WI38 (cell line): Measurements from ENCODE around the gene BACE1-AS.

Experiments used
- H3K4me3 ChIP-seq: 2 replicates; pipeline ENCODE4 v1.5.1; 2011; ENCODE audit warnings: low read depth, mild to moderate bottlenecking, control low read depth, low read length
- TF ChIP-seq, protein P1 (sequence below): IDR thresholded peaks from 2 replicates; pipeline ENCODE4 v1.5.1; 2012; ENCODE audit warnings: low read depth, mild to moderate bottlenecking, control low read depth, low read length

BACE1-AS gene

DNA sequence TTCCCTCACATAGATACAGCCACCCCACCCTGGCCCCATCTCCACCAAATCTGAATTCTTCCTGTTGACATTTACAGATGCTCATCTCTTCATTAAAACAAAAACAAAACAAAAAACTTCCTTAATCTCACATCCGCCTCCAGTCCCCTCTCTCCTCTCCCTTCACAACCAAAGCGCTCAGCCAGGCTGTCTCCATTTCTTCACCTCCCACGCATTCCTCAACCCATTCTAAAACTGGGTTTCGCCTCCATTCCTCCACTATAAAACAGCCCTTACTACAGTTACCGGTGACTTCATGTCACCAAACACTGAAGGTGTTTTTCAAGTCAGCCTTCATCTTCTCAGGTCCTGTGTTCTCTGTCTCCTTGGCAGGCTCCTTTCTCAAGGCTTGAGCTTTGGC is 9.6 kb downstream of the BACE1-AS start:
- H3K4me3 ChIP-seq = no peak overlapping the region
- TF ChIP-seq, protein P1, sequence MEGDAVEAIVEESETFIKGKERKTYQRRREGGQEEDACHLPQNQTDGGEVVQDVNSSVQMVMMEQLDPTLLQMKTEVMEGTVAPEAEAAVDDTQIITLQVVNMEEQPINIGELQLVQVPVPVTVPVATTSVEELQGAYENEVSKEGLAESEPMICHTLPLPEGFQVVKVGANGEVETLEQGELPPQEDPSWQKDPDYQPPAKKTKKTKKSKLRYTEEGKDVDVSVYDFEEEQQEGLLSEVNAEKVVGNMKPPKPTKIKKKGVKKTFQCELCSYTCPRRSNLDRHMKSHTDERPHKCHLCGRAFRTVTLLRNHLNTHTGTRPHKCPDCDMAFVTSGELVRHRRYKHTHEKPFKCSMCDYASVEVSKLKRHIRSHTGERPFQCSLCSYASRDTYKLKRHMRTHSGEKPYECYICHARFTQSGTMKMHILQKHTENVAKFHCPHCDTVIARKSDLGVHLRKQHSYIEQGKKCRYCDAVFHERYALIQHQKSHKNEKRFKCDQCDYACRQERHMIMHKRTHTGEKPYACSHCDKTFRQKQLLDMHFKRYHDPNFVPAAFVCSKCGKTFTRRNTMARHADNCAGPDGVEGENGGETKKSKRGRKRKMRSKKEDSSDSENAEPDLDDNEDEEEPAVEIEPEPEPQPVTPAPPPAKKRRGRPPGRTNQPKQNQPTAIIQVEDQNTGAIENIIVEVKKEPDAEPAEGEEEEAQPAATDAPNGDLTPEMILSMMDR = no peak

DNA sequence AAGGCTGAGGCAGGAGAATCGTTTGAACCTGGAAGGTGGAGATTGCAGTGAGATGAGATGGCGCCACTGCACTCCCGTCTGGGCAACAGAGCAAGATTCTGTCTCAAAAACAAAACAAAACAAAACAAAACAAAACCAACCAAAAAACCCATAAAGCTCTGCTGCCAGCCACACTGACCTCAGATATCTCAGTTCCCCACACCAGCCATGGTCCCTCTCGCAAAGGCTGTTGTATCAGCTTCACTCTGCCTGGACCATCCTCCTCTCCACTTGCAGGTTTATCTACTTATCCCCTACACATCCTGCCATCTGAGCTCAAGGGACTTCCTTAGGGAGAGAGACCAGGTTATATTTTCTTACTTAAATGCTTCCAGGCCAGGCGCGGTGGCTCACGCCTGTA is 11.1 kb downstream of the BACE1-AS start:
- TF ChIP-seq, protein P1 = no peak

DNA sequence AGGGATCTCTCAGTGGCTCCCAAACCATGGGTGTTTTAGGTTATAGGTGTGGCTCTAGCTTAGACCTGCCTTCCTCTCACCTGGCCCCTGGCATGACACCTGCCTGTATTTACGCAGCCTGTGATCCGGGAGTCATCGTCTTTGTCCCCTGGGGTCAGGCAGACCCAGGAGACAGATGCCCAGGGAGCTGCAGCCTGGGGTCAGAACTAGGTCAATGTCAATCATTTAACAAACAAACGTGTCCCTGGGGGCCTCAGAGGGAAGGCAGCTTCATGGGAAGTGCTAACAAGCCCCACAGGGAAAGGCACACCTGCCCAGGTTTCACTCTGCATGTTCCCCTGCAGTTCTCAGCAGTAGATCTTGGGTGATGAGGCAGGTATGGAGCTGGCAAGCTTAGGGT is 12.0 kb downstream of the BACE1-AS start:
- no peak overlapping the region for H3K4me3 ChIP-seq
- TF ChIP-seq, protein P1 = no peak

More for the DNA sequence above, 11.1 kb downstream of the BACE1-AS start:
- no peak overlapping the region for H3K4me3 ChIP-seq

DNA sequence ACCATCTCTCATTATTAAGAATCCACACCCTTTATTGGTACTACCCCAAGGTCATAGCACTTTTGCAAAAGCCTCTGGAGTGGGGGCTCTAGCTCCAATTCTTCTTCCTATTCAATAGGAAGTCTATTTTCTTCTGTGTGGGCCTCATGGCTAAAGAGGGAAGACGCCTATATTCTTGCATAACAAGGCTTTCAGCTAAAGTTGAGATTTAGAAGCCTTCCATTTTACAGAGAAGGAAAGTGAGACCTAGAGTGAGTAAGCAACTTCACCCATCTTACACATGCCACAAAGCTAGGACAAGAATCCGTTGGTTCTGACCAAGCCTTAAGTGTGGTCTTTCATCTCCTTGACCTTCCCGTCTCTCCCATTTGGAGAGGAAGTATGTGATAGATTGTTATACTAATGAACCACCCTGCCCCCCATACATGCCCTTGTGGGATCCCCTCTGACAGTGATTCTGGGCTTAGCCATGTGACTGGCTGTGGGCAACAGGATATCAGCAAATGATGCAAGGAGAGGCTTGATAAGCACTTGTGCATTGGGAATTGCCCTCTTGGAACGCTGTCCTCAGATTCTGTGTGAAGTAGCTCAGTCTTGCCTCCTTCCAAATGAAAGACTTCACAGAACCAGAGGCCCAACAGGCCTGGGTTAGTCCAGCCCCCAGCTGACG is 12.6 kb downstream of the BACE1-AS start:
- TF ChIP-seq, protein P1 = no peak
- no peak overlapping the region for H3K4me3 ChIP-seq

DNA sequence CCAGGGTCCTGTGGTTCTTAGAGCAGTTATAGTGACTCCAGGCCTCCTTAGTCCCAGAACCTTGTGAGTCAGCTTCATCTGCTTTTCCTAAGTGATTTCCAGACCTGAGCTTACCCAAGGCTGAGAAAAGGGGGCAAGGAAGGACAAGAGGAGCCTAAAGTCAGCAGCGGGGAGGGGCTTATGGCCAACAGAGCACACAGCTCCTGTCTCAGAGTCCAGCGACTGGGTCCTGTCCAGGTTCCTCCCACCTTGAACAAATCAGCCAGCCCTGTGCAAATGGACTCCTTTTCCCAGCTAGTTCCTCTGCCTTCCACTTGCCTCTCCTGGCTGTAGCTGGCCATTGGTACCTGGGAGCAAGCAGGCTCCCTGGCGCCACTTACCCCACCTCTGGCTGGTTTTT is 14.0 kb downstream of the BACE1-AS start:
- TF ChIP-seq, protein P1 = no peak

DNA sequence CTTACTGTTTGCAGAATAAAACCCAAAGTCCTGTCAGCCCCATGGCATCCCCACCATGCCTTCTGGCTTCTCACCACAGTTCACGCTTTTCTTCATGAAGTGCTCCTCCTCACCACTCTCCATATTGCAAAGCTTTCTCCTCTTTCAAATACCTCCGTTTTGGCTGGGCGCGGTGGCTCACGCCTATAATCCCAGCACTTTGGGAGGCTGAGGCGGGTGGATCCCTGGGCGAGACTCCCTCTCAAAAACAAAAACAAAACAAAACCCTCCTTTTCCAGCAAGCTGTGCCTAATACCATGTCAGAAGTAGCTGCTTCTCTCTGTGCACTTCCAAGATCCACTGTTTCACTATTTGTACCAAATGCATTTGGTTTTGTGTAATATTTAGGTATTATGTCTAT is 18.2 kb downstream of the BACE1-AS start:
- TF ChIP-seq, protein P1 = no peak
- no peak overlapping the region for H3K4me3 ChIP-seq

More for the DNA sequence above, 14.0 kb downstream of the BACE1-AS start:
- H3K4me3 ChIP-seq = no peak overlapping the region

DNA sequence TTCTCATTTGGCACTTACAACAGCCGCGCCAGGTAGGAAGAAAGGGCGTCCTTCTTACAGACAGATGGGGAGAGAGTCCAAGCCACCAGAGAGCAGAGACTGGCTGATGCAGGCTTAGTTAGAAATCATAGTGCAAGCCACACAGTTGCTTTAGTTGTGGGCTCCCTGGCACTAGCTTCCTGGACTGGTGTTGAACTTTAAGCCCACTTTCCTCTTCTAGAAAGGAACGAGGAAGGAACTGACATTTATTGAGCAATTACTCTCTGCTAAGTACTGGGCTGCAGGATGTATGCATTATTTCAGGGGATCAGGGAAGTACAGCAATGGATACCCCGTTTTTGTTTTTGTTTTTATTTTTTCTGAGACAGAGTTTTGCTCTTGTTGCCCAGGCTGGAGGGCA is 21.9 kb downstream of the BACE1-AS start:
- TF ChIP-seq, protein P1 = no peak
- no peak overlapping the region for H3K4me3 ChIP-seq
